Skin of body (tissue), 2 donors: ENCODE data around the gene CCDC121. TPM values are rescaled to one million over a fixed set of nuclear protein-coding genes. Genes with fewer than 3 reads are reported as not detected.
"Not testable (repeated sequence)": the region's sequence is repeated elsewhere in the genome, so short reads cannot be mapped to it uniquely, and the experiment has no call there.

Source experiments
- DNase-seq: peaks from one replicate; lab custom pipeline; 2025; lab: John Stamatoyannopoulos, UW
- total RNA-seq: library from RNA; depleted of rRNA; stranded (reverse); fragments of >200 nt; gene quantifications from one replicate; pipeline ENCODE4 v1.2.3, GENCODE V29; 2014

CCDC121 gene
- total RNA-seq, 1 donor from 2014 or later, result 6.3 TPM

GRCh38 chr2:27638037-27638637 lies 9.3 kb upstream of the CCDC121 start:
- DNase-seq, result no peak

- DNase-seq, result no peak
Observed at GRCh38 chr2:27636766-27637165, 8.0 kb upstream of the CCDC121 start.

DNA sequence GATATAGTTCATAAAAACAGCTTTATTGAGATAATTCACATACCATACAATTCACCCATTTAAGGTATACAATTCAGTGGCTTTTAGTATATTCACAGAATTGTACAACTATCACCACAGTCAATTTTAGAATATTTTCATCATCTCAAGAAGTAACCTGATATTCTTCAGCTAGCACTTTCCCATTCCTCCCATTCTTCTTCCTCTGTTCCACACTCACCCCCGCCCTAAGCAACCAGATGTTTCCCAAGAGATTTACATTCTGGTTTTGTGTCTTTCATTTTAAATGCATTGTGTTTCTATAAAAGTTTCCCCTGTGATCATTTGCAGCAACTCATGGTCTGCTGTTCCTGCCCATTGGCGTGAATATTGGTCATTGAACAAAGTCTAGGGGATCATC lies 5.5 kb upstream of the CCDC121 start:
- no peak for DNase-seq

DNA sequence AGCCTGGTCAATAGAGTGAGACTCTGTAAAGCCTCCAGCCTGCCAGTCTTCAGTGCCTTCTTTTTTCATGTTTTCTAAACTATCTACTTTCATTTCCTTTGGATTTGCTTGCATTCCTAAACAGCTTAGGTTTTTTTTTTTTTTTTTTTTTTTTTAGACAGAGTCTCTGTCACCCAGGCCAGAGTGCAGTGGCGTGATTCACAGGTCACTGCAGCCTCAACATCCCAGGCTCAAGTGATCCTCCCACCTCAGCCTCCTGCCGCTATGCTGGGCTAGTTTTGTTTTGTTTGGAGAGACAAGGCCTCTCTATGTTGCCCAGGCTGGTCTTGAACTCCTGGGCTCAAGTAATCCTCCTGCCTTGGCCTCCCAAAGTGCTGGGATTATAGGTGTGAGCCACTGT lies 1.4 kb upstream of the CCDC121 start:
- DNase-seq, result not testable (repeated sequence)

DNA sequence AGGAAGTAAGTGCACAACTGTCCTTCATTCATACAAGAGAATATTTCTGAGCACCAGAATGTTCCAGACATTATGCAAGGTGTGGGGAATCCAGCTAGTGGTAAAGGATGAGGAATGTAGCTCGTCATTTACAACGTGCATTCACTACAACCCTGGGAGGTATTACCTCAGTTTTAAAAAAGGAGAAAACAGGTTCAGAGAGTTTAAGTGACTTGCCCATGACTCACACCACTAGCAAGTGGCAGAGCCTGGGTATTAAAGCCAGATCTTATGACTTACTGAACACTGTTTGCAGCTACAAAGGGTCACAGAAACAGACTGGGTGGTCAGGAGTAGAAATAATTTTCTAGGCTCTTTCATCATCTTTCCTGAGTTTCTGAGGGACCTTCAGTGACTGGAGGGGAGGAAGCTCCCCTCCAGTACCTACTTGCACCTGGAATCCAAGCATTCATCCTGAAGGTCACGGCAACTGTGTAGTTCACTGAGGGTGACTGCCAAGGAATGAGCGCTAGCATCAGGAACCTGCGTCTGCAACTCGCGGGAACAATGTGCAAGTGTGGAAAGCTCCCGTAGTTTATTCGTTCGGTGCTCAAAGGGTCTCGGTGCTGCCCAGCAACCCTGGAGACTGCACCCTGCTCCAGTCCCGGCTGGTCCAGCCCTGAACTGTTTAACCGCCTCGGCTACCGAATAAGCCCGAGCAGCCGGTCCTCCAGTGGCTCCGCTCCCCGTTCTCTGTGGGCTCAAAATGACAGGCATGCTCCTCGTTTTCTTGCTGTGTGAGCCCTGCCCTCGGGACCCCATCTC lies 647 bp downstream of the CCDC121 start:
- no peak for DNase-seq

GRCh38 chr2:27626921-27627320 lies 1.9 kb downstream of the CCDC121 start:
- DNase-seq, result not testable (repeated sequence)

DNA sequence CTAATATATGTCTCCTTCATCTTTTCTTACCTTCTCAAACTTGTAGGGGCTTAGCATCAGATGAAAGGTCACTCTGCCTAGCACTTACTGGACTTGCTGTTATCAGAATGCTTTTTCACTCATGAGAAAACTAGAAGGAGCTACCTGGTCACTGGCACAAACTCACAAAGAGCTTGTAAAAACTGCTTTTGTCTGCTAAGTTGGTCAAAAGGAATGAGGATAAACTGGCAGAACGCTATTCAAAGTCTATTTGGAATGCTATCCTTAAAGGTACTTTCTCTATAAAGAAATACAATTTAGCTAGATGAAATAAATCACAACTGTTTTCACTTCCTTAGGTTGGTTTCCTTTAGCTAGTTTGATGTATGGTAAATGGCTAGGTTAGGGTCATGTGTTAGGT lies 2.5 kb downstream of the CCDC121 start:
- DNase-seq, result not testable (repeated sequence)

DNA sequence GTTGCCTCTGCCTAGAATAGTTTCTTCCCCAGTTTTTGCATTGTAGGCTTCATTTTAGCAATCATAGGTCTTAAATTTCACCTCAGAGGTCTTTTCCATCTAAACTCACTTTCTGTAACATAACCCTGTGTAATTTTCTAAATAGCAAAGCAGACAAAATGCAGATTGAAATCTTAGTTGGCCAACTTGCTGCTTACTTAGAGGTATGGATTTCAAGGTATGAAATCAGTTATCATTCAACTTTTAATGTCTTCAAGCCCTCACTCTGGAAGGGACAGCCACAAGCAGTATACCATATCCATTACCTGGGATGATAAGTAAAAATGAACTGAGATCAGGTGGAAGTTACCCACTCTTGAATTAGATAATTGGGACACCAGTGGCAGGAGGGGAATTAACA lies 3.9 kb downstream of the CCDC121 start:
- DNase-seq, result no peak

GRCh38 chr2:27622921-27623384 lies 5.9 kb downstream of the CCDC121 start:
- DNase-seq, result no peak

- DNase-seq, result no peak
Observed at GRCh38 chr2:27621524-27621923, 7.3 kb downstream of the CCDC121 start.

DNA sequence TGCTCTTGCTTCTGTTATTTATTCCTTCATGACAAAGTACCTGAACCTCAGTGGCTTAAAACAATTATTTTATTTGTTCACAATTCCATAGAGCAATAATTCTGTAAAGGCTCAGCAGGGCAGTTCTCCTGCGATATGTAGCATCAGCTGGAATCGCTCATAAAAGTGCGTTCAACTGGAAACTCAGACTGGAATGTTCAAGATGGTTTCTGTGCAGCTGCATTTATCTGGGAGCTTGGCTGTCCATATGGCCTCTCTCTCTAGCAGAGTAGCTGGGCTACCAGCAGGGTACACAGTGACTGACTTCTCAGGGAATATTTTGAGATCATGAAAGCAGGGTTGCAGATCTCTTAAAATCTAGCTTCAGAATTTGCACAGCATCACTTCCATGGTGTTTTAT lies 13.5 kb downstream of the CCDC121 start:
- DNase-seq, result no peak

GRCh38 chr2:27613985-27614384 lies 14.8 kb downstream of the CCDC121 start:
- no peak for DNase-seq

DNA sequence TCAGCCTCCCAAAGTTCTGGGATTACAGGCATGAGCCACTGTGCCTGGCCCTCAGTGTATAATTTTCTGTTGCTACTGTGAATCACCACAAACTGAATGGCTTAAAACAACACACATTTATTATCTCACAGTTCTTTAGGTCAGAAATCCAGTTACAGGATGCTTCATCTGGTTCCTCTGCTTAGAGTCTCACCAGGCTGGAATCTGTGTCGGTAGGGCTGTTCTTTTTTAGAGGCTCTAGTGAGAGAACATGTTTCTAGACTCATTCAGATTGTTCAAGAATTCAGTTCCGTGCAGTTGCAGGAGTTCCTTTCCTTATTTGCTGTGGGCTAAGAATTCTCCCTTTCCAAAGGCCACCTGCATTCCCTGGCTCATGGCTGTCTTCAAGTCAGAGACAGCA lies 22.2 kb downstream of the CCDC121 start:
- no peak for DNase-seq

DNA sequence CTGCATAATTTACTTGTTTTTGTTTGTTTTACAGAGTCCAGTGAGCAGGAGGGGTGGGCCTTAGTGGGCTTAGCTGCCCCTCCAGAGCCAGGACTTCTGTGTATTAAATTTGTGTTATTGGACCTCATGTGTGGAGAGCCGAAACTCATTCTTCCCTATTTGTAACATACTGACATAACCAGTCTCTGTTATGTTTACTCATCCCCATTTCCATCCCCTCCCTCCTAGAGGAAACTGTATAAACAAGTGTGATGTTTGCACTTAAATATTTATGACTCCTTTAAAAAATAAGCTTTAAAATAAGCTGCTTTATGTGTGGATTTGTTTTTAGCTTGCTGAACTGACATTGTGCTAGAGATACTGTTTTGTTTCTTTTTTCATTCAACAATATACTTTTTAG lies 32.2 kb downstream of the CCDC121 start:
- no peak for DNase-seq

DNA sequence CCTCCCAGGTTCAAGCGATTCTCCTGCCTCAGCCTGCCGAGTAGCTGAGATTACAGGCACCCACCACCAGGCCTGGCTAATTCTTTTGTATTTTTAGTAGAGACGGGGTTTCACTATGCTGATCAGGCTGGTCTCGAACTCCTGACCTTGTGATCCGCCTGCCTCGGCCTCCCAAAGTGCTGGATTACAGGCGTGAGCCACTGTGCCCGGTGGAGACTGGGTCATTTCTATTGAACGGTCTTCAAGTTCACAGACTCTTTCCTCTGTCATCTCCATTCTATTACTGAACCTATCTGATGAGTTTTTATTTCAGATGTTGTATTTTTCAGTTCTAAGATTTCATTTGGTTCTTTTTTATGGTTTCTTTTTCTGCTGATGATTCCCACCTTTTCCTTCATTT lies 33.4 kb downstream of the CCDC121 start:
- DNase-seq, result not testable (repeated sequence)

GRCh38 chr2:27594020-27594703 lies 34.6 kb downstream of the CCDC121 start:
- not testable (repeated sequence) for DNase-seq

- DNase-seq, result no peak
Observed at GRCh38 chr2:27593240-27593639, 35.6 kb downstream of the CCDC121 start.

DNA sequence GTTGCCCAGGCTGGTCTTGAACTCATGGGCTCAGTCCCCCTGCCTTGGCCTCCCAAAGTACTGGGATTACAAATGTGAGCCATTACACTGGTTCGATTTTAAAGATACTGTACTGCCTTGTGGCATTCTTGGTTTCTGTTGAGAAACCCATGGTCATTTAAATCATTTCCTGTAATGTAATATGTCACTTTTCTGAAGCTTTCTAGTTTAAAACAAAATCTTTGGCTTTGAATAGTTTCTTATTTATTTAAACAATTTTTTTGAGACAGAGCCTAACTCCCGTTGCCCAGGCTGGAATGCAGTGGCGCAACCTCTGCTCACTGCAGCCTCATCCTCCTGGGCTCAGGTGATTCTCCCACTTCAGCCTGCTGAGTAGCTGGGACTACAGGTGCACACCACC lies 37.1 kb downstream of the CCDC121 start:
- no peak for DNase-seq

- no peak for DNase-seq
Observed at GRCh38 chr2:27588308-27588707, 40.5 kb downstream of the CCDC121 start.

GRCh38 chr2:27587025-27587424 lies 41.8 kb downstream of the CCDC121 start:
- DNase-seq, result no peak

- no peak for DNase-seq
Observed at GRCh38 chr2:27584597-27584996, 44.2 kb downstream of the CCDC121 start.

DNA sequence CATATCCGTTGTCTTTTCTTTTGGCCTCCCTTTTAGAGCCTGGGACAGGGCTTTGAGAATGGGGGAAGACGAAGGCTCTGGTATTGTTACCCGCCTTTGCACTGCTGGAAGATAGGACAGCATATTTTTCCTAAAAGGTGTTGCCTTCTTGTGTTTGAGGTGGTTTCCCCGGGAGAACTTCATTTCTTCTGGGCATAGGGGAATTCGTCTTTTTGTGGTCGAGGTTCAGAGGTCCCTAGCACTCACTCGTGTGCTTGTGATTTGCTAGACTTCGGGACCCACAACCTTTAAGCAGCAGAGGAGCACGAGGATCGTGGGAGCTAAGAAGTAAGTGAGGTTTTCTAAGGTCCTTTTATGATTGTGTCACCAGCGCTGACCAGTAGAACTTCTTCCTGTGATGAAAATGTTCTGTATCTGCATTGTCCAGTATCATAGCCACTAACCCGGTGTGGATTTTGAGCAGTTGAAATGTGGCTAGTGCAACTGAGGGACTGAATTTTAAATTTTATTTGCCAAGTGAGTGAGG lies 45.4 kb downstream of the CCDC121 start:
- DNase-seq, result no peak
